ENCODE data around the gene TLE4.
"Not testable (repeated sequence)": the region's sequence is repeated elsewhere in the genome, so short reads cannot be mapped to it uniquely, and the experiment has no call there.

Gene TLE4

DNA sequence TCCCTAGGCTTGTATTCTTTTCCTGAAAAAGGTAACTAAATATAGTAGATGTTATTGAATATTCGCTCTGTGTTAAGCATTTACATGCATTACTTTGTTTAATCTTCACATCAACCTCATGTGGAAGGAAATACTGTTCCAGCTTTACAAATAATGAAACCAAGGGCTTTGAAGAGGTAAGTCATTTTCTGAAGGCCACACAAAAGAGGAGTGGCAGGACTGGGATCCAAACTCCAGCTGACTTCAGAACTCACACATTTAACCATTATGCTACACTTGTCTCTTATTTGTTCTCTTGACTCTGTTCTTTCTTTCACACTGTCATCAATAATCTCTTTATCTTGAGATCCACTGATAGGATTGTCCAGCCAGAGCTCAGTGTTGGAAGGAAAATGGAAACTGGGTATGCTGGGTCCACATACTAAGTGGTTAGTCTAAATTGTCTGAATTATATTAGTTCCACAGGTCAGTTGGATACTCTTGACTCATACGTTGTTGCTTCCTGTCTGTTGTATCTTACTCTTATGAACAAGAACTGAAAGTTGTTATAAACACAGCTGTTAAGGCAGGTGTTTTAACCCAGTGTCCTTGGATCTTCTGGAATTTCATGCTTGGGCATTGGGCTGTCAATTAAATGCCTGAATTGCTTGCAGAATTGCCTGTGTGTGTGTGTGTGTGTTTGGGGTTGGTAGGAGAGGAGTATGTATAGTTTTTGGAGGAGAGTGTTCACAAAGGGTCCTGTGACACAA, 65.6 kb downstream of the TLE4 start:
- DNase-seq (ENCODE audit: low spot score) = no peak

DNA sequence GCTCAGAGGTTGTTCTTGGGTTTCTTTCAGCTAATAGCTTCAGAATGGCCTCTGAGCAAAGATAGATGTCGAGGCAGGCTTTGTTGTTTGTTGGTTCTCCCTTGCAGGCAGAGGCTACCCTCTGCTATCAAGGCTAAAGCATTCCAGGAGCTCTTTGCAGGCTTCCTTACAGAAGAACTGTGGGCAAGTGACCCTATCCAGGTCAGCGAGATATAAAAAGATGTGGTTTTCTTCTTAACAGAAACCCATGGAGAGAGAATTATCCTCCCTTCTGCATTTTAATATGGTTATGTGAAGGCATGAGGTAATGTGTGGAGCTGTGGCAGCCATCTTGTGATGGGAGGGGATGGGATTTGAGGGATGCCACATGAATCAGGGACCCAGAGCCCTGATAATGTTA, 67.0 kb downstream of the TLE4 start:
- DNase-seq (ENCODE audit: low spot score) = no peak

DNA sequence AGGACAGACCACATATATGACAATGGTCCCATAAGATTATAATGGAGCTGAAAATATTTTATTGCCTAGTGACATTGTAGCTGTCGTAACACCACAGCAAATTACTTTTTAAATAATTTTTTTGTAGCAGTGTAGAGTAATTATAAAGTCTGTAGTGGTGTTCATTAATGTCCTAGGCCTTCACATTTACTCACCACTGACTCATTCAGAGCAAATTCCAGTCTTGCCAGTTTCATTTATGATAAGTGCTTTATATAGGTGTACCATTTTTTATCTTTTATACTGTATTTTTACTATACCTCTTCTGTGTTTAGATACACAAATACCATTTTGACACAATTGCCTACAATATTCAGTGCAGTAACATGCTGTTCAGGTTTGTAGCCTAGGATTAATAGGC, 67.6 kb downstream of the TLE4 start:
- DNase-seq (ENCODE audit: low spot score) = no peak

DNA sequence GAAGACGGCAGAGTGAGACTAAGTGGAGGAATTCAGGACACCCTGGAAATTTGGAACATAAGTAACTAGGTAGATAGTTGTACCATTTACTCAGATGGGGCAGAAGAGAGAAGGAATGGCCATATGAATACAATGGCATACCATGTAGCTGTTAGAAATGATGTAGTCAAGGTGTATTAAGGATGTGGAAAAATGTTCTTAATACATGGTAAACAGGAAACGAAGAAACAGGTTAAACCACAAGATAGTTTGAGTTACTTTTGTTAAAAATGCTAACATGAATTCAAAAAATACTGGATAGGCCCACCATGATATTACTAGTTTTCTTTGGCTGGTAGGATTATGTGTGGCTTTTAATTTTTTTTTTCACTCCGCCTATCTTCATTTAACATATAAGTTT, 68.3 kb downstream of the TLE4 start:
- DNase-seq (ENCODE audit: low spot score) = not testable (repeated sequence)

DNA sequence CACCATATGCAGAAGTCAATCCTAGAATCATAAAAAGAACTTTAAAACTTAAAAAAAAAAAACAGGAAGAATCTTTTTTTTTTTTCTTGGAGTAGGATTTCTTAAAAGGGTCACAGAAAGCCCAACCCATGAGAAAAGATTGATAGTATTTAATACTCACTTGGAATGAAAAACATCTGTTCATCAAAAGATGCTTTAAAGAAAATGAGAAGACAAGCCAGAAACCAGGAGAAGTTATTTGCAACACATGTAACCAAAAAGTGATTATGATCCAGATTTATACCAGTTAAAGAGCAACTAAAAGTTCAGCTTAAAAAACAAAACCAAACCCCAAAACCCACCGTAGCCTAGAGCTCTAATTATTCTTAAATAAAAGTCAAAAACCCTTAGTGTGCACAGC, 69.3 kb downstream of the TLE4 start:
- no peak for DNase-seq (ENCODE audit: low spot score)

DNA sequence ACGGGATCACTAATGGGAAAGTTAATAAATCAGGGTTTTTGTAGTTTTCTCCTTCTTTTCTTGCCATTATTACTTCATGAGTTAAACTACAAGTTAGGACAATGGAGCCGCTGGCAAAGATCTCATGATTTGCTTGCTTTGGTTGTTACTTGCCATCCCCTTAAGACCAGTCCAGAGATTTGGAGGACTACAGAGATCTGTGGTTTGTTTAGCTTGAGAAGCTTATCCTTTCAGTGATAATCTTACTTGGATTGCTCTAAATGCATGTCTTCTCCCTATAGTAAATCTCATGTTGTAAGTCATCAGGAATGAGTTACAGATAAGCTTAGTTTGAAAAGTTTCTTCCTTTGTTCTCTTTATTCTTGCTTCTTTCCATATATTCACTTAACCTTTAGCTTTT, 70.9 kb downstream of the TLE4 start:
- no peak for DNase-seq (ENCODE audit: low spot score)

DNA sequence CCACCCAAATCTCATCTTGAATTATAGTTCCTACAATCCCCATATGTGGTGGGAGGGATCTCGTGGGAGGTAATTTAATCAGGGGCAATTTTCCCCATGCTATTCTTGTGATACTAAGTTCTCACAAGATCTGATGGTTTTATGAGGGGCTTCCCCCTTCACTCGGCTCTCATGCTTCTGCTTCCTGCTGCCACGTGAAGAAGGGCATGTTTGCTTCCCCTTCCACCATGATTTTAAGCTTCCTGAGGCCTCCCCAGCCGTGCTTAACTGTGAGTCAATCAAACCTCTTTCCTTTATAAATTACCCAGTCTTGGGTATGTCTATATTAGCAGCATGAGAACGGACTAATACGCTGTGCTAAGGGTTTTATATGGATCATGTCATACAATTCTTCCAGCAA, 72.3 kb downstream of the TLE4 start:
- no peak for DNase-seq (ENCODE audit: low spot score)

DNA sequence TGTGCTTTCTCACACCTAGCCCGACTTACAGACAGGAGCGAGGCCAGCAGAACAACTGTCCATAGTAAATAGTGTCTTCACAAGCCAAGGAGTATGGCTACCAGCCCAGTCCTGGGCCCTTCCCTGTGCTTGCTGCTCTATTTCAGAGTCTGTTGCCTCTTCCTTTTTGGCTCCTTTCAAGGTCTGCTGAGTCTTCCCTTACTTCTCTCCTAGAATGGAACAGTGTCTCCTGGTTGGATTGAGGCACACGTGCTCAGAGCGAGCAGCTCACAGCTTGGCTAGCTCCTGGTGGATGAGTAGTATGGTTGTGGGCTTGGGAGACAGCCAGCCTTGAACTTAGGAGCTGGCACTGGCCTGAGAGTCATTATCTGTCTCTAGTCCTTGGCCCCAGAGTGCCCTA, 72.8 kb downstream of the TLE4 start:
- DNase-seq (ENCODE audit: low spot score) = no peak

DNA sequence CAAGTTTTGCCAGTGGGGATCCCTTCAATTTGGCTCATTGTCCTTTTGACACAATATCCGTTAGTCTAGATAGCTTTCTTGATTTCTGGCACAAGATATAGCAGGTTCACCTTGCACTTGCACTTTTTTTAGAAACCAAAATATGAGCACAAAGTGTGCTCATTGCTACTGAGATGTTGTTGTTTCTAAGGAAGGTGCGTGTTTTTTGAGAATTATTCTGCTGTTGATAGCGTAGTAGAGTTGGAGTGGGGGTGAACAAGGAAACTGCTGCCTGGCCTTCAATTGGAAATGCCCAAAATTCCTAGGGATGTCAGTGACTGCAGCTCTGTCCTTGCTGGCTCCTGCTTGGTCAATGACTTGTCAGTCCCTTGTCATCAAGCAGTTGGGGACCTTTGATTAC, 73.3 kb downstream of the TLE4 start:
- no peak for DNase-seq (ENCODE audit: low spot score)

DNA sequence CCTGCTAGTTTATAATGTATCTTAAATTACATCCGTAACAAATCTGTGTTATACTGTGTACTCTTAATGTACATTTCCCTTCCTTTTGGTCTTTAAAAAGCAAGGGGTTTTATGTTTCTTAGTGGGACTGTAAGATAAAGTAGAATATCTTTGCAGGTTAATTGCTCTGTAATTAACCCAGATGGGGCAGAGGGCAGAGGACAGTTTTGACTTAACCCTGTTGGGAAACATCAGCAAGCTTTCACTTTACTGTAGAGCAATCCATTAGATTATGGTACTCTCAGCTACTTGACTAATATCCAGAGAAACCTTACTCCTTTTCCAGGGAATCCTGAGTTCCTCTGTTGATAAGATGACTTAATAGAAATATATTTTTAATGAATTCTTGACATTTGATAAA, 74.3 kb downstream of the TLE4 start:
- DNase-seq (ENCODE audit: low spot score) = no peak

DNA sequence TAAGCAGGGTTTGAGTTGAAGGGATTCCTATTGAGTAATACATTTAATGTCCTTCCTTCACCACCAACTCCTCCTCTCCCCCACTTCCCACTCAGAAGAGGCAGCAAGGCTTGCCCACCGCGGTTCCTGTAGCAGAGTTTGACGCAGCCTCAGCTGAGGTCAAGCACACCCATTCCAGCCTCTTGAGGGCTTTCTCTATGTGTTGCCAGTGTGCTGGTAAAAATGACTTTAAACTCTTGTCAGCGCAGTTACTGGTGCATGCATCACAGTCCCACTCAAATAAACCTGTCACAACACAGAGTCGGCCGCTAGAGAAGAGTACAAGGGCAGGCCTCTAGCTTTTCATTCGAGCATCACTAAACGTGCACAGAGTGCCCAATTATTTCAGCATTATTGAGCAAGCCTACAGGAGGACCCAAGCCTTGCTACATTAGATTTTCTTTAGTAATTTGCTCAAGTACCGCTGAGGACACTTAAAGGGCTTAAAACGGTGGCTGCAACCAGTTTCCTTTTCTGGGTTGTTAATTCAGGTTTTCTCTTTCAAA, 79.6 kb downstream of the TLE4 start:
- DNase-seq (ENCODE audit: low spot score) = no peak

DNA sequence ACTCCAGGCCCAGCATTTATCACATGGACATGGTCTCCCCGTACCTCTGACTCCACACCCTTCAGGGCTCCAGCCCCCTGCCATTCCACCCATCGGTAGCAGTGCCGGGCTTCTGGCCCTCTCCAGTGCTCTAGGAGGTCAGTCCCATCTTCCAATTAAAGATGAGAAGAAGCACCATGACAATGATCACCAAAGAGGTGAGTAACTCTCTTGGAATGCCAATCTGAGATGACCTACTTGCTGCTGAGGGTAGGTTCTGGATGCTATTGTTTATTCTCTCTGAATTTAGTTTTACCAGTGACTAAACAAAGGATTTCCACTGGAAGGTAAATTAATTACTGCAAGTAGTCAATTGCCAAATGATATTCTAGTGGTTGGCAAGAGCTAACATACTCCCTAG, 80.8 kb downstream of the TLE4 start:
- DNase-seq (ENCODE audit: low spot score) = no peak

DNA sequence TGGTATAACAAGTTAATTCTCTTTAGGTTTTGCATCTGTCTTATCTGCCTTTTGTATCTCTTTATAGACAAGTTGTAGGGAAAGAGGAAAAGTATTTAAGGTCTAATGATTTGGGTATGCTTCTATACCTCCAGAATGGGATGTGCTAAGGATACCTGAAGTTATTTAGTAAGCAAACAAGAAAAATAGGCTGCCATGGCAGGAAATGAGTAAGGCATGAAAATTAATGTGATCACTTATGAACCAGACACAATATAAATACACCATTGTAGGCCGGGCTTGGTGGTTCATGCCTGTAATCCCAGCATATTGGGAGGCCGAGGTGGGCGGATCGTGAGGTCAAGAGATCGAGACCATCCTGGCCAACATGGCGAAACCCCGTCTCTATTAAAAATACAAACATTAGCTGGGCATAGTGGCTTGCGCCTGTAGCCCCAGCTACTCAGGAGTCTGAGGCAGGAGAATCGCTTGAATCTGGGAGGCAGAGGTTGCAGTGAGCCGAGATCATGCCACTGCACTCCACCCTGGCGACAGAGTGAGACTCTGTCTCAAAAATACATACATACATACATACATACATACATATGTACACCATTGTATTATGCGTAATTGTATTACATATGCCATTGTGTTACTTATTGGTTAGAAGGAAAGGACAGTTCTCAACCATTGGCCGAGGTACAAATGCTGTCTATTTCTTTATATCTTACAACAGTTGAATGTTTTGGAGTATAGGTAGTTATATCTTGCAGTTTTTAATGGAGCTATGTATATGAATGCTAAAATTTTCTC, 83.0 kb downstream of the TLE4 start:
- DNase-seq (ENCODE audit: low spot score) = not testable (repeated sequence)

DNA sequence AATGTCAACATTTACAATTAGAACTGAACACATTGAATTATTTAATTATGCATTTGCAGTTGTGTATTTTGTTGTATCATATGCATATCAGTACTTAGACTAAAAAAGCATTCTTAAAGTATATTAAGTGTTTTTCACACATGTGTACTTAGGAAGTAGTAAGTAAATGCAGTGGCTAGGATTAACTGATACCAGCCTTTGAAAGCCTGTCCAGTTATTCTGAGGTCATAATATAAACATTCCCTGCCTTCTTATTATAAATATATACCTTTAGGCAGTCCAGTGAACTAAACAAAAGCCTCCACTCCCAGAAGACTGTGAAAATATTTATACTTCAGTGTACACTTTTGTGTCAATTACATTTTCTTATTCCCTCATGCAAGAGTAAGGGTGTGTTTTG, 83.8 kb downstream of the TLE4 start:
- no peak for DNase-seq (ENCODE audit: low spot score)

DNA sequence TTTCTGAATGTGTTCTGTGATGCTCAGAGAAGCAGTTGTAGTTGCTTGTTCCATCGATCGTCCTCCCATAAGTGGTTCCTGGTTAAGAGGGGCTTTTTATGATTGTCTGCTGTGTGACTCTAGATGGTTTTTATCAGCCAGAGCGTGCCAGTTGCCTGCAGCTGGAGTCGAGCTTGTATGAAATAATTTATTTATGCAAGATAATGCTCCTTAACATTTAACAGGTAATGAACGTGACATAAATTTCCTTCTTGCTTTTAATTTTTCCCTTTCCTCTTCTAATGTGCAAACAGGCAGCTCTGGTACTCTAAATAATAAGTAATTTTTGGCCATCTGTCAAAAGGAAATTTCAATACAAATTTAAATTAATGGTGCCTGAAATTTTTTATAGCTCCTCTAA, 84.4 kb downstream of the TLE4 start:
- no peak for DNase-seq (ENCODE audit: low spot score)

DNA sequence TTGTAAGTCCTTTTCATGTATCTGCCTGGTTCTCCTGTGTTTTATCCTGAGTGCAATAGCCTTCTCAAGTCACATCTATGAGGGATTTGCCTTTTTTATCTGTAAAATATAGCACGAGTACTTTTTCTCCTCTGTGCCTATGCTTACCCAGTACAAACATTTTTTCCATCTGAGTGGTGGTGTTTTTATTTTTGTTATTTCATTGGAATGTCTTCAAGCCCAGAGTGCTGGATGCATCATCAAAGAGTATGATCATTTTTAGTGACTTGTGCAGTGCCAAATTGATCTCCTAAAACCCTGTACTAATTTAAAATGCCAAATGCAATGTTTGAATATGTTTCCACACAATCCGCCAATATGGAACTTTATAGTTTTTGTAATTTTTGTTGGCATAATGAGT, 86.1 kb downstream of the TLE4 start:
- no peak for DNase-seq (ENCODE audit: low spot score)

DNA sequence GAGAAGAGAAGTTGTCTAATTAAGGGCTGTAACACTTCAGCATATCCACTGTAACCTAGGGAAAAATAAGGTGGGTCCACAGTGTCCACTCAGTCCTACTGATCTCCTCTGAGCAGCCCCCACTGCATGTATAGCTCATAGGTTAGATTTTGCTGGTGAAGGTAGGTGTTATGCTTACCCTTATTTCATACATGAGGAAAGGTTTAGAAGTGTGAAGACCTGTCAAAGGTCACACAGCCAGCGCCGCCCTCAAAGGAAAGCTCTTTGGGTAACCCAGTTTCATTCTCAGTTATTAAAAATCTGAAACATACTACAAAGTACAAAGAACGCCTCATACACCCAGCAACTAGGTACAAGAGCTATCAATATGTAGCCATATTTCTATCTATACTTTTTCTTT, 87.2 kb downstream of the TLE4 start:
- no peak for DNase-seq (ENCODE audit: low spot score)

DNA sequence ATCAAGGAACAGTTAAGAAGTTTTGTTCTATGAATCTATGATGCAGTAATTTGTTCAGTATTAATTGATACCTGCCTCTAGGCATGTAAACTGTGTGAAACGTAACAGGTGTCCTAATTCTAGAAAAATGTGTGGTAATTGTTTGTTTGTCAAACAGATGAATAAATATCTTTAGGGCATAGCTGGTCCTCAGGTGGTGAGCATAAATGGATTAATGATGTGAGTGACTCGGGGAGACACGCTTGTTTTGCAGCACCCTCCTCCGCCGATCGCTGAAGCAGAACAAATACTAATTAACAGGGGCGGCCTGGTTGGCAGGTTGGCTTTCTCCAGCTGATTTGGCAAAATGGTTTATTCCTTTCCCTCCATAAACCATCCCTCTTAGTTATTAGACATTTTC, 88.8 kb downstream of the TLE4 start:
- no peak for DNase-seq (ENCODE audit: low spot score)

DNA sequence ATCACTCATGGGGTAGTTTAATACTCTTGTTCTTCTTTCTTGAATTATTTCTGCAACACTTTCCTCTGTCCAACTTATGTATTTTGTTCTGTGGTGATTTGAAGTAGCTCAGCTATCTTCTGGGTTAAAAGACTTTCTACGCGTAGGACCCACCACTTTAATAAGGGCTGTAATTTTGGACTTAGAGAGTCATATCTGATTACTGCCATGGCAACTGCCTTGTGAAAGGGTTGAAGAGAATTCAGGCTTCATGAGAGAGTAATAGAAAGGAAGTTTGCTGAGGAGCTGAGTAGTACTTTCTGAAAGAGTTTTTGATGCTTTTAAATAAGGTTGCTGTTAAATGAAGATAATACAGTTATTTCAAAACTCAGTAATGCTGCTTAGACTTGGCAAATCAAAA, 89.5 kb downstream of the TLE4 start:
- no peak for DNase-seq (ENCODE audit: low spot score)

DNA sequence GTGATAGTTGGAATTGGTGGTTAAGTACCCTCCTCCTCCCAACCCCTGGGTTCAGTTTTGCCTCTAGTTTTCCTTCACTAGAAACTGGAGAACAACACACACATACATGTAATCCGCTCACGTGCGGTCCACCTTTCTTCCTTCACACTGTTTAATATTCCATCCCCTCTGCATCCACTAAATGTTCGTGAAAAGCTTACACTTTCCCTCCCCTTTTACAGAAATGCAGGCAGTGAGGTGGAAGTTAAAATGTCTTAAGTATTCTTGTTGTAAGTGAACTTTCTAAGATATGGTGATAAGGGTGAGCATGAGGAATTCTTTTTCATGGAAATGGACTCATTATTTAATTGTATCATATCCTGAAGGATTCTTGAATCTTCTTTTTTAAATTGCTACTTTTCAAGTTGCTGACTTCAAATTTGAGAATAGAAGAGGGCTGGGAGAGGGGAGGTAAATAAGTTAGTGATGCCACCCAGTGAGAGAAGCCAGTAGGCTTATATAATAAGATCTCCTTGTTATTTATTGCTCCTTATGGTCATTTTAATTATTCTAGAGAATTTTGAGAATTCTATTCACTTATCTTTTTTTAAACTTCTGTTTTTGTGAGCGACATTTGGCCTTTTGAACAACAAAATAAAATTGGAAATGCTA, 90.2 kb downstream of the TLE4 start:
- no peak for DNase-seq (ENCODE audit: low spot score)

DNA sequence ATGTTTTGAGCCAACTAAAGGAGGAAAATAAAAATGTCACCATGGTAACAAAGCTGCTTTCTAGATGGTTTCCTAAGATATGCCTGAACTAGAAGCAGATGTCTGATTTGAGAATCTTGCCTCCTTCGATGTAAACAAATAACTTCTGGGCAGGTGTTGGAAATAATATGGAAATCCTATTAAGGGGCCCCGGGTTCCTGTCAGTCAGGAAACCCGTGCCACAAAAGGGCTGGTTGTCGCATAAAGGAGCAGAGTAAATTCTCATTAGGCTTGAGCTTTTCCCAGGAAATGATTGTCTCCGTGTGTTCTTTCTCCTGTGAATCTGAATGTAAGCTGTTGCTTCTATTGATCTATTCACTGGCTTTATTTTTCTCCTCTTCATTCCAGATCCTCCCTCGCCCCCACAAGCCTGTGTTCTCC, 90.8 kb downstream of the TLE4 start:
- DNase-seq (ENCODE audit: low spot score) = peak; percentile 32

DNA sequence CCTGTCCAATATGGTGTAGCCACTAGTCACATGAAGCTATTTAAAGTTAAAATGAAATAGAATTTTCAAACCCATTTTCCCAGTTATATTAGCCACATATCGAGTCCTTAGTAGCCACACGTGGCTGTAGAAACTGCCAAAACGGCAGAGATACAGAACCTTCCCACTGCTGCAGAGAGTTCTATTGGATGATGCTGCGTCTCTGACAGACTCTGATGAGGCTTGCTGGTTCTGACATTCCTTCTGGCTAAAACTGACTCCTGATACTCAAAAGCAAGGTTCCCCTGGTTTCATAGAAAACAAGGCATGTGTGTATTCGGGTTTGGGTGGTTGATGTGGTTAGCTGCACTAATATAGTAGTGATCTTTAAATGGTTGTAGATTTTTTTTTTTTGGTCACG, 91.5 kb downstream of the TLE4 start:
- DNase-seq (ENCODE audit: low spot score) = no peak

DNA sequence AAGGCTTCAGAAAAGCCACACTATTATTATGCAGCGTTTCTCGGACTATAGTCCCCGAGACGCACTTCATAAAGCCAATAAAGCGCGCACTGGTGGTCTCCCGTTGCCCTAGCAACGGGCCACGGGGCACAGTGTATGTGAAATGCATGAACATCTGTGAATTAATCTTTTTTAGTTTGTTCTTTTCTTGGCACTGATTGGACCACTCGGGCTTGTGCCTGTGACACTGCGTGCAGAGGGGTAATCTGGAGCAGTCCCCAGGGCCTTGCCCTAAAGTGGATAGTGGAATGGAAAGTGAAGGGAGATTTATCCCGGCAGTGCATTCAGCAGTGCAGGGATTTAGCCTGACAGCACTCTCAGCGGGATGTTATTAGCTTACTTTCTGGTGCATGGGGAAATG, 92.1 kb downstream of the TLE4 start:
- DNase-seq (ENCODE audit: low spot score) = no peak
